Right lobe of liver (tissue), 6 donors: ENCODE measurements around the gene PLPPR5. TPM values are rescaled to one million over a fixed set of nuclear protein-coding genes. Genes with fewer than 3 reads are reported as not detected.
"Not testable (repeated sequence)": the region's sequence is repeated elsewhere in the genome, so short reads cannot be mapped to it uniquely, and the experiment has no call there.

ENCODE experiments used
- ATAC-seq, 4 donors: fragments of 200-7000 bp; cut with Tn5 transposase; one replicate each; pipeline ENCODE4 v1.9.1; 2020; ENCODE audit warnings: mild to moderate bottlenecking in 4 of 4, moderate library complexity in 4 of 4
- DNase-seq, 3 donors: peaks; one replicate each; pipeline ENCODE4 v3.0.0-alpha.2; 2020
- H3K27ac ChIP-seq, 3 donors: fragments of 200-600 bp; one replicate each; pipeline ENCODE4 v1.8.0; 2022
- H3K27me3 ChIP-seq, 2 donors: fragments of 200-600 bp; one replicate each; pipeline ENCODE4 v1.8.0; 2022
- H3K36me3 ChIP-seq, 4 donors: fragments of 200-600 bp; sonication (generic) in 1 of 4; one replicate each; pipeline versions ENCODE4 v1.5.1 to v1.8.0; 2017 to 2022; ENCODE audit warnings: control low read depth in 1 of 4
- H3K4me1 ChIP-seq, 4 donors: fragments of 200-600 bp; sonication (generic) in 1 of 4; one replicate each; pipeline versions ENCODE4 v1.5.1 to v1.8.0; 2017 to 2022; ENCODE audit warnings: control low read depth in 1 of 4
- H3K4me3 ChIP-seq, 3 donors: fragments of 200-600 bp; one replicate each; pipeline ENCODE4 v1.8.0; 2022
- H3K9me3 ChIP-seq, 4 donors: fragments of 200-600 bp; sonication (generic) in 1 of 4; one replicate each; pipeline versions ENCODE4 v1.5.1 to v1.8.0; 2017 to 2022; ENCODE audit warnings: control low read depth in 1 of 4
- POLR2A ChIP-seq: fragments of 450-650 bp; IDR thresholded peaks from one replicate; pipeline ENCODE4 v1.6.1; 2017; ENCODE audit warnings: antibody characterized with exemption, mild to moderate bottlenecking
- WGBS: methylation state at CpG from one replicate; pipeline ENCODE4 v1.1.6; 2018; ENCODE audit warnings: low coverage, low lambda C conversion rate; ENCODE audit not compliant: insufficient coverage; ENCODE audit errors: missing lambda C conversion rate; 5-methylcytosine and 5-hydroxymethylcytosine counted together
- intact Hi-C, 2 donors: fragments of 100-400 bp; cut with DNase I; formaldehyde crosslinking; loops; one replicate each; pipeline versions ENCODE4 v1.11.2 to v1.14.1; 2022
- total RNA-seq, 6 experiments: library from RNA; depleted of rRNA in 2 of 6; stranded (reverse); fragments of >200 nt in 2 of 6; fragmentation: NEBNext Ultra II Directional in 3 of 6; extraction: Animal tissue kit (Norgen Biotek cat#: 25700) in 3 of 6; gene quantifications; one replicate each; pipeline versions ENCODE4 v1.1.0 to v1.2.4, GENCODE V29; 2016 to 2023
- TF ChIP-seq, protein P1 (sequence below), 4 donors: fragments of 200-600 bp in 3 of 4; fragments of 450-650 bp in 1 of 4; IDR thresholded peaks; one replicate each; pipeline versions ENCODE4 v1.5.1 to v1.8.0; 2016 to 2022; ENCODE audit warnings: antibody characterized with exemption in 4 of 4, mild to moderate bottlenecking in 2 of 4
- donor health status: DM: no; HTN: yes; CAD: no.
- donor health status: DM: no; HTN: no; CAD: no.
- donor health status: DM: no; HTN: no; CAD: no.
- donor health status: DM: no; HTN: yes; CAD: no.
- donor health status: DM: no; HTN: yes; CAD: no.

The PLPPR5 gene
- total RNA-seq, 6 experiments from 2014 or later: not detected

DNA sequence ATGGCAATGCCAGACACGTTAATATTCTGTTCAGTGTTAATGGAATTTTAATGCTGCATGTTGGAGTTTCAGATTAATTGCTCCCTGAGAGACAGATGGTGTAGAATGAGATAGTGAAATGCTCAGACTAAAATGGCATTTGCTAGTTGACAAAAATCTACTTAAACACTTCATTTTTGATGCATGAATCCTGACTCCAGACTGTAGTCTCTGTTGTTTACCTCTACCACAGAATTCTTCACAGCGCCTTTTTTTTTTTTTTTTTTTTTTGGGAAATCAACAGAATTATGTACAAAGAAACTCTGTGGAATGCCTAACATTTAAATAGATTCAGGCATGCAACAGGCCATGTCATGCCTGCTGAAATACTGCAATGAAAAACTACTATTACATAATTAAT is 111.3 kb downstream of the PLPPR5 start:
- H3K27me3 ChIP-seq: no peaks in the 10 kb centered on the region
- no peak overlapping the region for H3K4me3 ChIP-seq
- H3K36me3 ChIP-seq: no peaks in the 10 kb centered on the region
- 83% methylated on average over 2 of the region's 2 CpGs for WGBS
- H3K4me1 ChIP-seq: no peaks in the 10 kb centered on the region
- intact Hi-C loops: no loop called here
- ATAC-seq (no peak), DNase-seq (no peak)
- no peak overlapping the region for H3K27ac ChIP-seq
- TF ChIP-seq, protein P1, sequence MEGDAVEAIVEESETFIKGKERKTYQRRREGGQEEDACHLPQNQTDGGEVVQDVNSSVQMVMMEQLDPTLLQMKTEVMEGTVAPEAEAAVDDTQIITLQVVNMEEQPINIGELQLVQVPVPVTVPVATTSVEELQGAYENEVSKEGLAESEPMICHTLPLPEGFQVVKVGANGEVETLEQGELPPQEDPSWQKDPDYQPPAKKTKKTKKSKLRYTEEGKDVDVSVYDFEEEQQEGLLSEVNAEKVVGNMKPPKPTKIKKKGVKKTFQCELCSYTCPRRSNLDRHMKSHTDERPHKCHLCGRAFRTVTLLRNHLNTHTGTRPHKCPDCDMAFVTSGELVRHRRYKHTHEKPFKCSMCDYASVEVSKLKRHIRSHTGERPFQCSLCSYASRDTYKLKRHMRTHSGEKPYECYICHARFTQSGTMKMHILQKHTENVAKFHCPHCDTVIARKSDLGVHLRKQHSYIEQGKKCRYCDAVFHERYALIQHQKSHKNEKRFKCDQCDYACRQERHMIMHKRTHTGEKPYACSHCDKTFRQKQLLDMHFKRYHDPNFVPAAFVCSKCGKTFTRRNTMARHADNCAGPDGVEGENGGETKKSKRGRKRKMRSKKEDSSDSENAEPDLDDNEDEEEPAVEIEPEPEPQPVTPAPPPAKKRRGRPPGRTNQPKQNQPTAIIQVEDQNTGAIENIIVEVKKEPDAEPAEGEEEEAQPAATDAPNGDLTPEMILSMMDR (IDR thresholded peaks at IDR 0.05): no peak
- no peak for TF ChIP-seq POLR2A
- H3K9me3 ChIP-seq: no peaks in the 10 kb centered on the region

DNA sequence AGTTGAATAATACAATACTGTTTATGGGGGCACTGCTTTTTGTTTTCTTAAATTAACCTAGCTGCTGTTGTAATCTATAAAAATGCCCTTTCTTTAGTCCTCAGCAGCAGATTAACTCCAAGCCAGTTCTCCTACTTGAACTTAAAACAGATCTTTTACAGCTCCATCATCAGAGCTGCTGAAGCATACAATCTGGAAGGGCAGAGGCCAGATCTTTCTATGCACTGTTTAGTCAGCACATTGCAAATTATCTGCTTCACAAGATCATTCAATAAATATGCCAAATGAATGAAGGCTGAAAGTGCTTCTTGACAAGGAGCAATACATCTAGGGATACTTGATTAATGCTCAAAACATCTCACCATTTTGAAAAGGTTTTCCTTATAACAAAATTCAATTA is 115.8 kb downstream of the PLPPR5 start:
- H3K9me3 ChIP-seq: no peaks in the 10 kb centered on the region
- no peak overlapping the region for H3K4me3 ChIP-seq
- DNase-seq: no peak
- intact Hi-C loops: no loop called here
- ATAC-seq: no peak
- no peaks in the 10 kb centered on the region for H3K4me1 ChIP-seq
- H3K27me3 ChIP-seq: no peaks in the 10 kb centered on the region
- H3K36me3 ChIP-seq: no peaks in the 10 kb centered on the region
- TF ChIP-seq, protein P1 (IDR thresholded peaks at IDR 0.05): no peak
- no peak for TF ChIP-seq POLR2A
- H3K27ac ChIP-seq: no peak overlapping the region

DNA sequence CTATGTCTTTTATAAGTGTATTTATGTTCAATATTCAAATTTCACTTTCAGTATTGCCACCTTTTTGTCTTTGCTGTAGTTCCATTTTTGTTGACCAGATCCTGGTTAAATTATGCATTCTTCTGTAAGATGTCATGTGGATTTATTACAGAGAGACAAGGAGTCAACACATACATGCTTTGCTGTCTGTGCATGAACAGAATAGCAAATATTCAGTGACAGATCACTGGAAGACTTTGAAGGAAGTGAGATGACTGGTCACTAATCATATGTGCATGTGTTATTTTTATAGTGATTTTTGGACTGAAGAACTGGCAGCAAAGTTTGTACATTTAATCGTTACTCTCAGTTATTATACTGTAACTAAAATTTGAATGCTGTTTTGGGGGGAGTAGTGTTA is 117.2 kb downstream of the PLPPR5 start:
- Histone ChIP-seq H3K27me3 (no peaks in the 10 kb centered on the region), H3K4me3 (no peak overlapping the region), H3K27ac (no peak overlapping the region), H3K36me3 (no peaks in the 10 kb centered on the region), H3K9me3 (no peaks in the 10 kb centered on the region), H3K4me1 (no peaks in the 10 kb centered on the region)
- DNase-seq (no peak), ATAC-seq (no peak)
- 64% methylated on average over 1 of the region's 1 CpG for WGBS
- intact Hi-C loops: no loop called here
- TF ChIP-seq, protein P1 (IDR thresholded peaks at IDR 0.05): no peak
- no peak for TF ChIP-seq POLR2A

DNA sequence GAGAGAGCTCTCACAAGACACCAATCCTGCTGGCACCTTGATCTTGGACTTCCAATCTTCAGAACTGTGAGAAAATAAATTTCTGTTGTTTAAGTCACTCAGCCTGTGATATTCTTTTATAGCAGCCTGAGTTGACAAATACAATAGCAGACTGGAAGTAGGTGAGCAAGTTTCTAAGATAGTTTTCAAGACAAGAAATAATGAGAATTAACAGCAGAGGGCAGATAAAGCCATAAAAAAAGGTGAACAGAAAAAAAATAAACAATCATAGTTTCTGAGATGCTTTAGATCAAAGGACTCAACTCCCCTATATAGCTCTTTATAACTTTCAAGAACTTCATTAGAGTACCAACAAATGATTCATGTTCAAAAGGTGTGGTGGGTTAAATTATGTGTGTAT is 119.8 kb downstream of the PLPPR5 start:
- H3K27me3 ChIP-seq: no peaks in the 10 kb centered on the region
- ATAC-seq: no peak
- TF ChIP-seq POLR2A: no peak
- TF ChIP-seq, protein P1 (IDR thresholded peaks at IDR 0.05): no peak
- DNase-seq: no peak
- no peaks in the 10 kb centered on the region for H3K9me3 ChIP-seq
- H3K27ac ChIP-seq: no peak overlapping the region
- H3K36me3 ChIP-seq: no peaks in the 10 kb centered on the region
- H3K4me3 ChIP-seq: no peak overlapping the region
- intact Hi-C loops: no loop called here
- H3K4me1 ChIP-seq: no peaks in the 10 kb centered on the region

DNA sequence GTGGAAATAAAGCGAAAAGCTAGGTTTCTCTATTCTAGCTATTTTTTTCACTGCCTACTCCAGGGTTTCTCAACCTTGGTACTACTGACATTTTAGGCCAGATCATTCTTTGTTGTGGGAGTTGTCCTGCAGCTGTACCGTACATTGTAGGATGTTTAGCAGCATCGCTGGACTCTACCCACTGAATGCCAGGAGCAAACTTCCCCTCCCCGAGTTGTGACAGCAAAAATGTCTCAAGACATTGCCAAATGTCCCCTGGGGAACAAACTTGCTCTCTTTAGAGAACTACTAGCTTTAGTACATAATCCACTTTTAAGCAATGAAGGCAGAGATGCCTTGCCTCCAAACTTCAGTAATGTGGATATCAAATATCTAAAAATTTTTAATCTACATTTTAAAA is 122.8 kb downstream of the PLPPR5 start:
- TF ChIP-seq, protein P1 (IDR thresholded peaks at IDR 0.05): no peak
- no peak for TF ChIP-seq POLR2A
- WGBS: 63% methylated on average over 4 of the region's 4 CpGs
- no peaks in the 10 kb centered on the region for H3K27me3 ChIP-seq
- DNase-seq (no peak), ATAC-seq (no peak)
- H3K4me3 ChIP-seq: no peak overlapping the region
- intact Hi-C loops: no loop called here
- H3K27ac ChIP-seq: no peak overlapping the region
- no peaks in the 10 kb centered on the region for H3K9me3 ChIP-seq
- H3K36me3 ChIP-seq: no peaks in the 10 kb centered on the region
- H3K4me1 ChIP-seq: no peaks in the 10 kb centered on the region

DNA sequence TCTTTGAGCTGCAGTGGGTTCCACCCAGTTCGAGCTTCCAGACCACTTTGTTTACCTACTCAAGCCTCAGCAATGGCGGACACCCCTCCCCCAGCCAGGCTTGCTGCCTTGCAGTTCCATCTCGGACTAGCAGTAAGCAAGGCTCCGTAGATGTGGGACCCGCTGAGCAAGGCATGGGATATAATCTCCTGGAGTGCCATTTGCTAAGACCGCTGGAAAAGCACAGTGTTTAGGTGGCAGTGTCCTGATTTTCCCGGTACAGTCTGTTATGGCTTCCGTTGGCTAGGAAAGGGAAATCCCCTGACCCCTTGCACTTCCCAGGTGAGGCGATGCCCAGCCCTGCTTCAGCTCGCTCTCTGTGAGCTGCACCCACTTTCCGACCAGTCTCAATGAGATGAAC is 123.4 kb downstream of the PLPPR5 start:
- H3K9me3 ChIP-seq, H3K4me1 ChIP-seq, intact Hi-C loops, H3K36me3 ChIP-seq, DNase-seq, H3K4me3 ChIP-seq, H3K27ac ChIP-seq, ATAC-seq, H3K27me3 ChIP-seq: not testable (repeated sequence)
- 81% methylated on average over 7 of the region's 11 CpGs for WGBS
